Measurements from ENCODE around the gene EXTL1. TPM values are rescaled to one million over a fixed set of nuclear protein-coding genes. Genes with fewer than 3 reads are reported as not detected.

EXTL1 gene
- total RNA-seq, 1 donor from 2014 or later = 0.49 TPM

GRCh38 chr1:26022404-26022779 is 817 bp downstream of the EXTL1 start:
- H3K4me3 ChIP-seq = no peak overlapping the region
- TF ChIP-seq, protein P1, sequence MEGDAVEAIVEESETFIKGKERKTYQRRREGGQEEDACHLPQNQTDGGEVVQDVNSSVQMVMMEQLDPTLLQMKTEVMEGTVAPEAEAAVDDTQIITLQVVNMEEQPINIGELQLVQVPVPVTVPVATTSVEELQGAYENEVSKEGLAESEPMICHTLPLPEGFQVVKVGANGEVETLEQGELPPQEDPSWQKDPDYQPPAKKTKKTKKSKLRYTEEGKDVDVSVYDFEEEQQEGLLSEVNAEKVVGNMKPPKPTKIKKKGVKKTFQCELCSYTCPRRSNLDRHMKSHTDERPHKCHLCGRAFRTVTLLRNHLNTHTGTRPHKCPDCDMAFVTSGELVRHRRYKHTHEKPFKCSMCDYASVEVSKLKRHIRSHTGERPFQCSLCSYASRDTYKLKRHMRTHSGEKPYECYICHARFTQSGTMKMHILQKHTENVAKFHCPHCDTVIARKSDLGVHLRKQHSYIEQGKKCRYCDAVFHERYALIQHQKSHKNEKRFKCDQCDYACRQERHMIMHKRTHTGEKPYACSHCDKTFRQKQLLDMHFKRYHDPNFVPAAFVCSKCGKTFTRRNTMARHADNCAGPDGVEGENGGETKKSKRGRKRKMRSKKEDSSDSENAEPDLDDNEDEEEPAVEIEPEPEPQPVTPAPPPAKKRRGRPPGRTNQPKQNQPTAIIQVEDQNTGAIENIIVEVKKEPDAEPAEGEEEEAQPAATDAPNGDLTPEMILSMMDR (IDR thresholded peaks at IDR 0.05) = no peak
- H3K36me3 ChIP-seq = no peaks in the 10 kb centered on the region
- no peak overlapping the region for H3K27ac ChIP-seq
- intact Hi-C loops (cut with DNase I) = no loop called here
- no peaks in the 10 kb centered on the region for H3K9me3 ChIP-seq
- H3K27me3 ChIP-seq = no peaks in the 10 kb centered on the region
- DNase-seq = no peak
- H3K4me1 ChIP-seq = peaks cover 6% of the 10 kb centered on the region
- ATAC-seq = no peak

GRCh38 chr1:26023009-26023408 is 1.4 kb downstream of the EXTL1 start:
- DNase-seq (no peak), ATAC-seq (no peak)
- no peaks in the 10 kb centered on the region for H3K36me3 ChIP-seq
- no peak overlapping the region for H3K4me3 ChIP-seq
- TF ChIP-seq, protein P1 (IDR thresholded peaks at IDR 0.05) = no peak
- intact Hi-C loops (cut with DNase I) = no loop called here
- H3K27ac ChIP-seq = no peak overlapping the region
- no peaks in the 10 kb centered on the region for H3K9me3 ChIP-seq
- H3K27me3 ChIP-seq = no peaks in the 10 kb centered on the region
- peaks cover 6% of the 10 kb centered on the region for H3K4me1 ChIP-seq

GRCh38 chr1:26023826-26024225 is 2.3 kb downstream of the EXTL1 start:
- H3K27ac ChIP-seq = no peak overlapping the region
- H3K27me3 ChIP-seq = no peaks in the 10 kb centered on the region
- no peak overlapping the region for H3K4me3 ChIP-seq
- DNase-seq (no peak), ATAC-seq (no peak)
- H3K4me1 ChIP-seq = peaks cover 6% of the 10 kb centered on the region
- H3K9me3 ChIP-seq = no peaks in the 10 kb centered on the region
- intact Hi-C loops (cut with DNase I) = no loop called here
- TF ChIP-seq, protein P1 (IDR thresholded peaks at IDR 0.05) = no peak
- no peaks in the 10 kb centered on the region for H3K36me3 ChIP-seq

DNA sequence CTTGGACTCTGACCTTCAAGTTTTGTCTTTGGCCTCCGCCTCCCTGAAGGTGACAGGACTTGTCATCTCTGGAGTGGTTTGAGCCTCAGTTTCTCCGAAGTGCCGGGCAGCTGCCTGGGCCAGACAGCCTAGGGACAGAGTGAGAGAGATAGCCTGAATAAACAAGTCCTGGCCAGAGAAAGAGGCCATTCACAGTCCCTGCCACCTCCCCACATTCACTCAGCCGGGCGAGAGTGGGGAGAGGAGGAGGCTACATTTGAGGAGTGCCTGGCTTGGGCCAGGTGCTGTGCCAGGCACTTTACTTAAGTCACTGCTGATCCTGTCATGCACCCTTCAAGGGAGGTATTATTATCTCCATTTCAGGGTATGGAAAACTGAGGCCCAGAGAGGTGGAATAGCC is 3.5 kb downstream of the EXTL1 start:
- TF ChIP-seq, protein P1 (IDR thresholded peaks at IDR 0.05) = no peak
- no peak overlapping the region for H3K27ac ChIP-seq
- H3K27me3 ChIP-seq = no peaks in the 10 kb centered on the region
- ATAC-seq = no peak
- no peak overlapping the region for H3K4me3 ChIP-seq
- H3K4me1 ChIP-seq = no peaks in the 10 kb centered on the region
- H3K9me3 ChIP-seq = no peaks in the 10 kb centered on the region
- no peak for DNase-seq
- intact Hi-C loops (cut with DNase I) = no loop called here
- H3K36me3 ChIP-seq = no peaks in the 10 kb centered on the region

- H3K27ac ChIP-seq = no peak overlapping the region
- H3K4me3 ChIP-seq = no peak overlapping the region
- H3K36me3 ChIP-seq = no peaks in the 10 kb centered on the region
- intact Hi-C loops (cut with DNase I) = no loop called here
- no peaks in the 10 kb centered on the region for H3K9me3 ChIP-seq
- H3K27me3 ChIP-seq = no peaks in the 10 kb centered on the region
- ATAC-seq (no peak), DNase-seq (no peak)
- TF ChIP-seq, protein P1 (IDR thresholded peaks at IDR 0.05) = no peak
- no peaks in the 10 kb centered on the region for H3K4me1 ChIP-seq
Observed at GRCh38 chr1:26025517-26025916, 3.9 kb downstream of the EXTL1 start.

All from upper lobe of right lung (tissue), 1 donor.